MM.1S (cell line): ENCODE measurements around the gene OSBPL8.

Experiments used
- DNase-seq: peaks from one replicate; pipeline ENCODE4 v3.0.0-alpha.2; 2015
- H2AFZ ChIP-seq: fragments of 300-600 bp; sonication (generic); 2 replicates; pipeline ENCODE4 v1.6.0; 2016; ENCODE audit warnings: antibody characterized with exemption, low read length
- H3F3A ChIP-seq: fragments of 300-600 bp; sonication (generic); 2 replicates; pipeline ENCODE4 v1.6.1; 2016; ENCODE audit warnings: mild to moderate bottlenecking, antibody characterized with exemption, low read length, moderate library complexity, mixed read lengths; ENCODE audit not compliant: insufficient read depth
- H3K27ac ChIP-seq: fragments of 300-600 bp; sonication (generic); 2 replicates; pipeline ENCODE4 v1.5.1; 2016; ENCODE audit warnings: mild to moderate bottlenecking, low read length
- H3K27me3 ChIP-seq: fragments of 300-600 bp; sonication (generic); replicated peaks from 2 replicates; pipeline ENCODE4 v1.6.0; 2016; ENCODE audit warnings: low read length; ENCODE audit not compliant: insufficient read depth
- H3K36me3 ChIP-seq: fragments of 300-600 bp; sonication (generic); replicated peaks from 2 replicates; pipeline ENCODE4 v1.6.1; 2016; ENCODE audit warnings: mild to moderate bottlenecking, low read length, mixed read lengths; ENCODE audit not compliant: insufficient read depth
- H3K4me1 ChIP-seq: fragments of 300-600 bp; sonication (generic); 2 replicates; pipeline ENCODE4 v1.6.1; 2016; ENCODE audit warnings: low read length, mixed read lengths
- H3K4me2 ChIP-seq: fragments of 300-600 bp; sonication (generic); 2 replicates; pipeline ENCODE4 v1.6.0; 2016; ENCODE audit warnings: low read depth, low read length
- H3K4me3 ChIP-seq: fragments of 300-600 bp; sonication (generic); 2 replicates; pipeline ENCODE4 v1.5.1; 2016; ENCODE audit warnings: low read length, mixed read lengths
- H3K79me2 ChIP-seq: fragments of 300-600 bp; sonication (generic); 2 replicates; pipeline ENCODE4 v1.6.1; 2016; ENCODE audit warnings: mixed run types, low read length, mixed read lengths
- H3K9ac ChIP-seq: fragments of 300-600 bp; sonication (generic); 2 replicates; pipeline ENCODE4 v1.6.1; 2016; ENCODE audit warnings: low read length, mixed read lengths
- H3K9me2 ChIP-seq: fragments of 300-600 bp; sonication (generic); replicated peaks from 2 replicates; pipeline ENCODE4 v1.6.1; 2016; ENCODE audit warnings: mild to moderate bottlenecking, low read length, mixed read lengths; ENCODE audit not compliant: insufficient read depth
- H3K9me3 ChIP-seq: fragments of 300-600 bp; sonication (generic); replicated peaks from 2 replicates; pipeline ENCODE4 v1.6.1; 2016; ENCODE audit warnings: mild to moderate bottlenecking, low read length, mixed read lengths; ENCODE audit not compliant: insufficient read depth
- H4K20me1 ChIP-seq: fragments of 300-600 bp; sonication (generic); 2 replicates; pipeline ENCODE4 v1.6.1; 2016; ENCODE audit warnings: mild to moderate bottlenecking, low read length, moderate library complexity, mixed read lengths; ENCODE audit not compliant: insufficient read depth
- CTCF ChIP-seq: fragments of 300-600 bp; sonication (generic); IDR thresholded peaks from 2 replicates; pipeline ENCODE4 v1.5.1; 2016; ENCODE audit warnings: antibody characterized with exemption, low read length, mixed read lengths
- EZH2 ChIP-seq: fragments of 300-600 bp; sonication (generic); optimal IDR thresholded peaks from 2 replicates; pipeline ENCODE3; 2017; ENCODE audit warnings: low read depth, mild to moderate bottlenecking, antibody characterized with exemption, low read length, mixed read lengths
- EZH2phosphoT487 ChIP-seq: fragments of 300-600 bp; sonication (generic); IDR thresholded peaks from 2 replicates; pipeline ENCODE4 v1.6.1; 2018; ENCODE audit warnings: antibody characterized with exemption, low read length

The OSBPL8 gene

GRCh38 chr12:76356071-76356470 is 203.5 kb downstream of the OSBPL8 start:
- Histone ChIP-seq H3K4me1 (no peaks in the 10 kb centered on the region), H3K36me3 (no peaks in the 10 kb centered on the region), H3K79me2 (no peaks in the 10 kb centered on the region), H3K27ac (no peak overlapping the region), H3K4me2 (no peak overlapping the region), H3K4me3 (no peak overlapping the region), H4K20me1 (no peaks in the 10 kb centered on the region), H2AFZ (no peak overlapping the region), H3K9me2 (no peaks in the 10 kb centered on the region), H3K27me3 (no peaks in the 10 kb centered on the region), H3K9ac (no peak overlapping the region), H3K9me3 (no peaks in the 10 kb centered on the region), H3F3A (no peaks in the 10 kb centered on the region)
- DNase-seq = no peak
- TF ChIP-seq EZH2phosphoT487 (no peak), CTCF (no peak), EZH2 (no peak)

GRCh38 chr12:76348079-76348901 is 211.3 kb downstream of the OSBPL8 start, which contains the start of gene BBS10:
TSS of gene BBS10 (minus strand) at chr12:76348415. CDS start at chr12:76348358, 57 bp downstream.
- Histone ChIP-seq H3K4me3 (peak within 1 kb of the TSS; percentile 80), H4K20me1 (no peaks in the 10 kb centered on the region), H2AFZ (peak within 1 kb of the TSS; percentile 85), H3K4me1 (peaks cover 12% of the 10 kb centered on the region; the same call in 1 of the 2 replicates), H3K9me2 (no peaks in the 10 kb centered on the region), H3K36me3 (no peaks in the 10 kb centered on the region), H3K79me2 (peaks cover 12% of the 10 kb centered on the region), H3K27me3 (no peaks in the 10 kb centered on the region), H3K9me3 (no peaks in the 10 kb centered on the region), H3K27ac (peak within 1 kb of the TSS; percentile 65; the same call in 1 of the 2 replicates), H3K4me2 (peak within 1 kb of the TSS; percentile 89), H3F3A (peaks cover 10% of the 10 kb centered on the region), H3K9ac (peak within 1 kb of the TSS; percentile 74)
- TF ChIP-seq CTCF (peak; percentile 56), EZH2 (no peak), EZH2phosphoT487 (no peak)
- DNase-seq = peak; percentile 92

GRCh38 chr12:76346798-76347420 is 212.7 kb downstream of the OSBPL8 start:
- peak; percentile 63 for DNase-seq
- Histone ChIP-seq H3K79me2 (peaks cover 12% of the 10 kb centered on the region), H3K4me3 (peak overlapping the region; percentile 80), H3K36me3 (no peaks in the 10 kb centered on the region), H3K4me2 (peak overlapping the region; percentile 89), H3K9ac (peak overlapping the region; percentile 74; the same call in 1 of the 2 replicates), H3K9me2 (no peaks in the 10 kb centered on the region), H3K4me1 (peaks cover 12% of the 10 kb centered on the region; the same call in 1 of the 2 replicates), H3F3A (peaks cover 10% of the 10 kb centered on the region), H3K27ac (peak overlapping the region; percentile 65; the same call in 1 of the 2 replicates), H3K9me3 (no peaks in the 10 kb centered on the region), H3K27me3 (no peaks in the 10 kb centered on the region), H2AFZ (0 out of 2 replicates have a peak overlapping the region, but pooled peaks have one; percentile 85), H4K20me1 (no peaks in the 10 kb centered on the region)
- TF ChIP-seq EZH2 (no peak), CTCF (peak; percentile 55)
